Aortic smooth muscle cell (primary cell): ENCODE measurements around the gene TBX5. TPM values are rescaled to one million over a fixed set of nuclear protein-coding genes. Genes with fewer than 3 reads are reported as not detected.

ENCODE experiments used
- total RNA-seq: library from RNA; depleted of rRNA; stranded (reverse); fragments of >200 nt; gene quantifications from 2 replicates; pipeline ENCODE4 v1.2.3, GENCODE V29; 2014

Gene TBX5
- total RNA-seq: not detected in 2 replicates

DNA sequence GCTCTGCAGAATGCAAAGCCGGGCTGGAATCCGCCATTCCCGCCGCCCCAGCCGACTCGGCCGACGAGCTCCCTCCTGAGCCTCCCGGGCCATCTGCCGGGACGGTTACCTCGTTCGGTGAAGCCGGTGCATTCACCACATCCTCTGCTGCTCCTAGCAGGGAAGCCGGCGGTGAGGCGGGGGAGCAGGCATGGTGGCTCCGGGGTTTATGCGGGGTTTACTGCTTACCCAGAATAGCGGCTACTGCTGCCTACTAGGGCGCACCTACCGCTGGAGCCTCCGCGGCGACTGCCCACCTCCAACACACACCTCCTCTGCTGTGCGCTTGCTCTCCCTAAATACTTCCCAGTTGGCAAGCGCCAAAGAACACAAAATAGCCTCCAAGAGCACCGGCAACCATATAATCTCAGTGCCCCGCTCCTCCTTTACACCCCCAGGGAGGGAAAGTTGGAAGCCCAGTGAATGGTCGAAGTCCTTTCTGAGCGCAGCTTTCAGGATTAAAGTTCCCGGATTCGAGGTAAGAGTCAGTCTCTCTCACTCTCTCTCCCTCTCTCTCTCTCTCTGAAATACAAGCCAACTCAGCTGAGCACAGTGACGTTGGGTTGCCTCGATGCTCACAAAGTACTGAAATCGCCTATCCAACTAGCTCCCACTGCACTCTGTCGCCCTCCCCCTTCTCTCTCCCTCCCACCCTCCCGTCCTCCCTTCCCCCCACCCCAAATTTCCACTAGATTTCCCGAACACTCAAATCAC is at the start of gene TBX5:
Gene TBX5 (minus strand): TSS at position 626 of the 753 bp plus-strand sequence. CDS start 2,246 bp downstream, outside the sequence.

